AG09309 (cell line): ENCODE measurements around the gene ODAPH.

Experiments
- DNase-seq: peaks from one replicate; pipeline ENCODE4 v3.0.0-alpha.2; 2010; ENCODE audit warnings: low read depth
- H3K4me3 ChIP-seq: 2 replicates; pipeline ENCODE4 v1.5.1; 2011; ENCODE audit warnings: mild to moderate bottlenecking, low read depth, low read length, moderate library complexity; ENCODE audit not compliant: control insufficient read depth
- CTCF ChIP-seq: IDR thresholded peaks from 2 replicates; pipeline ENCODE4 v1.5.1; 2011; ENCODE audit warnings: mild to moderate bottlenecking, low read depth, low read length, inconsistent platforms; ENCODE audit not compliant: insufficient read depth, control insufficient read depth; ENCODE audit errors: missing control alignments

The ODAPH gene

DNA sequence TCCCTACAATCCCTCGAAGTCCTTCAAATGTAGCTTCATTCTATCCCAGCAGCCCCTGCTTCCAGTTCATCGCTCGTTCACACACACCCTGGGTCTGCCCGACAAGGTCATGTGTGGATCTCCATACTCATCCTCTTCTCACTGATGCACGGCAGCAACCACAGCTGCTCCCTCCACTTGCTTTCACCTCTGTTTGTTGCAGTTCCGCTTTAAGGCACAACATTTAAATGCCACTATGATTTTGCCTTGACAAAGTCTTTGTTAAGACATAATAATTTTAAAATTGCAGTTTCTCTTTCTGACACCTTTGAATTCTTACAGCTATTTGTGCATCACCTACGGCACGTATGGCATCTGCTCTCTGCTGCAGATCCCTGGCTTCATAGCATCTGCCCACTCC, 1.8 kb downstream of the ODAPH start:
- no peak for TF ChIP-seq CTCF

GRCh38 chr4:75561789-75562188, 5.9 kb downstream of the ODAPH start:
- TF ChIP-seq CTCF = no peak
- no peak overlapping the region for H3K4me3 ChIP-seq
- no peak for DNase-seq

More for the DNA sequence above, 1.8 kb downstream of the ODAPH start:
- no peak overlapping the region for H3K4me3 ChIP-seq
- no peak for DNase-seq

DNA sequence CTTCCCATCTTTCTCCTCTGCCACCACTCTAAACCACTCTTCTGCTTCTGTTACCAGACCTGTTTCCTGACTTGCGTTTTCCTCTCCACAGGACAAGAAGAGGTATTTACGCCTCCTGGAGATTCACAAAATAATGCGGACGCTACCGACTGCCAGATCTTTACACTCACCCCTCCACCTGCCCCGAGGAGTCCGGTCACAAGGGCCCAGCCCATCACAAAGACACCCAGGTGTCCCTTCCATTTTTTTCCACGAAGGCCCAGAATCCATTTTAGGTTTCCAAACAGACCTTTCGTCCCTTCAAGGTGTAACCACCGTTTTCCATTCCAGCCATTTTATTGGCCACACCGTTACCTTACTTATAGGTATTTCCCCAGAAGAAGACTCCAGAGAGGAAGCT, 8.2 kb downstream of the ODAPH start:
- no peak overlapping the region for H3K4me3 ChIP-seq
- DNase-seq = no peak
- no peak for TF ChIP-seq CTCF

GRCh38 chr4:75565481-75565880, 9.6 kb downstream of the ODAPH start:
- TF ChIP-seq CTCF = no peak
- no peak for DNase-seq
- no peak overlapping the region for H3K4me3 ChIP-seq

- no peak overlapping the region for H3K4me3 ChIP-seq
- no peak for DNase-seq
- TF ChIP-seq CTCF = no peak
Observed at GRCh38 chr4:75566911-75567310, 11.0 kb downstream of the ODAPH start.

DNA sequence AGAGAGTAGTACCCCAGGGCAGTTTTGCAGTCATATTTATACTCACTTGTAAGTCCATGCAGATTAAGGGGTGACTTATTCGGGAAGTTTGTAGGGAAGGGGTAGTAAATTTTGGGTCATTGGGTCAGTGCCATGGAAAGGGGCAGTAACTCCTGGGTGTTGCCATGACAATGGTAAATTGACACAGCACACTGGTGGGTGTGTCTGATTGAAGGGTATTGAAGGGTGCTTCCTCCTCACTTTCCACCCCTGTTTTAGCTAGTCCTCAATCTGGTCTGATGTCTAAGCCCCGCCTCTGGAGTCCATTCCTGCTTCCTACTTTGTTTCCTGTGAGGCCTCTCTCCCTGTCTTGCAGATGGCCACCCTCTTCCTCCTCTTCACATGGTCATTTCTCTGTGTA, 11.9 kb downstream of the ODAPH start:
- no peak for DNase-seq
- no peak overlapping the region for H3K4me3 ChIP-seq
- no peak for TF ChIP-seq CTCF

- no peak for DNase-seq
- TF ChIP-seq CTCF = no peak
- H3K4me3 ChIP-seq = no peak overlapping the region
Observed at GRCh38 chr4:75584067-75584466, 28.2 kb downstream of the ODAPH start.
